H1 (cell line): ENCODE measurements around the gene DOP1B. TPM values are rescaled to one million over a fixed set of nuclear protein-coding genes. Genes with fewer than 3 reads are reported as not detected.

Source experiments
- CTCF ChIA-PET: fragments of 300-600 bp; sonication (Branson Sonifier 250); formaldehyde crosslinking; loops from one replicate; lab custom pipeline; 2021; ENCODE audit not compliant: partially characterized antibody; lab: Charles Lee
- POLR2A ChIA-PET: fragments of 300-600 bp; sonication (Branson Sonifier 250); formaldehyde crosslinking; loops from one replicate; lab custom pipeline; 2021; ENCODE audit warnings: inconsistent platforms; ENCODE audit not compliant: partially characterized antibody; lab: Charles Lee
- DNase-seq, 2 experiments: peaks; one replicate each; pipeline versions ENCODE4 v3.0.0 to v3.0.0-alpha.2; 2010 to 2022; ENCODE audit warnings: low spot score in 2 of 2, low read depth in 1 of 2, mixed read lengths in 1 of 2
- FAIRE-seq: peaks from 2 replicates; lab custom pipeline; 2011; peaks lifted over from hg19 to GRCh38; lab: Jason Lieb, UNC
- H2AFZ ChIP-seq: 2 replicates; pipeline ENCODE4 v1.8.1; 2012; ENCODE audit warnings: low read length, inconsistent platforms
- H2AK5ac ChIP-seq: 2 replicates; pipeline ENCODE4 v1.6.1; 2013; ENCODE audit warnings: low read depth, low read length
- H2BK120ac ChIP-seq: replicated peaks from 2 replicates; pipeline ENCODE3; 2013; ENCODE audit warnings: low read depth, low read length, inconsistent platforms
- H2BK12ac ChIP-seq: 2 replicates; pipeline ENCODE4 v1.6.1; 2013; ENCODE audit warnings: low read depth, low read length
- H2BK15ac ChIP-seq: 2 replicates; pipeline ENCODE4 v1.6.1; 2013; ENCODE audit warnings: low read length
- H2BK20ac ChIP-seq: 2 replicates; pipeline ENCODE4 v1.6.1; 2013; ENCODE audit warnings: low read length
- H2BK5ac ChIP-seq: 2 replicates; pipeline ENCODE4 v1.6.1; 2013; ENCODE audit warnings: low read depth, low read length
- H3K14ac ChIP-seq: 2 replicates; pipeline ENCODE4 v1.6.1; 2013; ENCODE audit warnings: inconsistent platforms; ENCODE audit not compliant: insufficient read length
- H3K18ac ChIP-seq: 2 replicates; pipeline ENCODE4 v1.6.1; 2013; ENCODE audit warnings: low read length; ENCODE audit errors: extremely low read depth
- H3K23ac ChIP-seq: 2 replicates; pipeline ENCODE4 v1.6.1; 2013; ENCODE audit warnings: inconsistent platforms; ENCODE audit not compliant: insufficient read length
- H3K23me2 ChIP-seq: 2 replicates; pipeline ENCODE4 v1.6.1; 2013; ENCODE audit warnings: low read depth, low read length
- H3K27ac ChIP-seq: 2 replicates; pipeline ENCODE4 v1.6.1; 2011; ENCODE audit warnings: low read depth, low read length, inconsistent platforms
- H3K27me3 ChIP-seq, 4 experiments: replicated peaks in 1 of 4; 1 replicate in 1 of 4; 2 replicates in 3 of 4; pipeline versions ENCODE4 v1.6.1 to v1.8.1; 2011 to 2013; ENCODE audit warnings: low read length in 3 of 4, mild to moderate bottlenecking in 3 of 4, inconsistent platforms in 2 of 4, mixed read lengths in 2 of 4, moderate library complexity in 1 of 4; ENCODE audit not compliant: control insufficient read depth in 3 of 4, insufficient read depth in 3 of 4; ENCODE audit errors: extremely low read depth in 1 of 4
- H3K36me3 ChIP-seq, 4 experiments: 2 replicates each; pipeline versions ENCODE4 v1.6.1 to v1.8.1; 2011 to 2013; ENCODE audit warnings: mild to moderate bottlenecking in 4 of 4, low read length in 3 of 4, moderate library complexity in 2 of 4, control low read depth in 1 of 4, inconsistent platforms in 1 of 4; ENCODE audit not compliant: insufficient read depth in 4 of 4, control insufficient read depth in 2 of 4
- H3K4ac ChIP-seq: replicated peaks from 2 replicates; pipeline ENCODE3; 2013; ENCODE audit warnings: low read length, low read depth, mixed read lengths, inconsistent platforms; ENCODE audit not compliant: insufficient read length
- H3K4me1 ChIP-seq, 4 experiments: replicated peaks in 1 of 4; 1 replicate in 1 of 4; 2 replicates in 3 of 4; pipeline versions ENCODE4 v1.6.1 to v1.8.1; 2011 to 2013; ENCODE audit warnings: low read length in 3 of 4, inconsistent platforms in 2 of 4, mixed read lengths in 1 of 4; ENCODE audit not compliant: insufficient read depth in 4 of 4, control insufficient read depth in 3 of 4
- H3K4me2 ChIP-seq, 2 experiments: 2 replicates each; pipeline versions ENCODE4 v1.6.1 to v1.8.1; 2011 to 2013; ENCODE audit warnings: low read depth in 2 of 2, low read length in 2 of 2, control low read depth in 1 of 2, inconsistent platforms in 1 of 2, mild to moderate bottlenecking in 1 of 2; ENCODE audit not compliant: insufficient read depth in 1 of 2
- H3K4me3 ChIP-seq, 4 experiments: fragments of 200-600, 300-600 bp in 1 of 4; sonication (generic), shearing (Covaris generic), sonication (Bioruptor Twin) in 1 of 4; 2 replicates each; pipeline versions ENCODE4 v1.5.1 to v1.8.1; 2011 to 2016; ENCODE audit warnings: low read length in 4 of 4, low read depth in 3 of 4, control low read depth in 2 of 4, inconsistent platforms in 2 of 4, mild to moderate bottlenecking in 2 of 4, mixed read lengths in 1 of 4, moderate library complexity in 1 of 4; ENCODE audit not compliant: insufficient read depth in 2 of 4; ENCODE audit errors: extremely low read depth in 1 of 4
- H3K56ac ChIP-seq: replicated peaks from 2 replicates; pipeline ENCODE3; 2013; ENCODE audit warnings: low read depth, mild to moderate bottlenecking, mixed read lengths, low read length, inconsistent platforms; ENCODE audit not compliant: insufficient read length
- H3K79me1 ChIP-seq: 2 replicates; pipeline ENCODE4 v1.6.1; 2013; ENCODE audit warnings: low read depth, low read length, control low read depth
- H3K79me2 ChIP-seq, 2 experiments: 2 replicates each; pipeline versions ENCODE4 v1.6.1 to v1.8.1; 2012 to 2013; ENCODE audit warnings: low read length in 2 of 2, mild to moderate bottlenecking in 2 of 2, inconsistent platforms in 1 of 2; ENCODE audit not compliant: insufficient read depth in 2 of 2, control insufficient read depth in 1 of 2
- H3K9ac ChIP-seq, 4 experiments: replicated peaks in 1 of 4; 1 replicate in 1 of 4; 2 replicates in 3 of 4; pipeline versions ENCODE4 v1.6.1 to v1.8.1; 2011 to 2013; ENCODE audit warnings: low read depth in 3 of 4, low read length in 3 of 4, control low read depth in 2 of 4, mild to moderate bottlenecking in 2 of 4, moderate library complexity in 2 of 4, inconsistent platforms in 1 of 4; ENCODE audit errors: extremely low read depth in 1 of 4
- H3K9me3 ChIP-seq, 2 experiments: 2 replicates each; pipeline versions ENCODE4 v1.6.1 to v1.8.1; 2012 to 2013; ENCODE audit warnings: mild to moderate bottlenecking in 2 of 2, moderate library complexity in 2 of 2, control low read depth in 1 of 2, inconsistent platforms in 1 of 2, low read depth in 1 of 2, low read length in 1 of 2, mixed read lengths in 1 of 2; ENCODE audit not compliant: insufficient read depth in 2 of 2
- H4K20me1 ChIP-seq, 2 experiments: replicated peaks in 1 of 2; 2 replicates each; pipeline versions ENCODE3 to v1.8.1; 2011 to 2013; ENCODE audit warnings: inconsistent platforms in 2 of 2, low read length in 2 of 2, mild to moderate bottlenecking in 1 of 2; ENCODE audit not compliant: insufficient read depth in 2 of 2, control insufficient read depth in 1 of 2
- H4K5ac ChIP-seq: 2 replicates; pipeline ENCODE4 v1.6.1; 2013; ENCODE audit warnings: low read length, low read depth, mixed read lengths, inconsistent platforms; ENCODE audit not compliant: insufficient read length
- H4K8ac ChIP-seq: 2 replicates; pipeline ENCODE4 v1.8.0; 2013; ENCODE audit warnings: mild to moderate bottlenecking, moderate library complexity, low read length, inconsistent platforms; ENCODE audit not compliant: insufficient read depth; ENCODE audit errors: extremely low read depth
- H4K91ac ChIP-seq: replicated peaks from 2 replicates; pipeline ENCODE3; 2013; ENCODE audit warnings: low read length, mixed read lengths, inconsistent platforms; ENCODE audit not compliant: insufficient read length
- CTBP2 ChIP-seq: IDR thresholded peaks from 2 replicates; pipeline ENCODE4 v1.7.0; 2011; ENCODE audit warnings: borderline replicate concordance, mild to moderate bottlenecking, moderate library complexity, mixed read lengths, low read length; ENCODE audit not compliant: insufficient read depth, insufficient read length
- KDM4A ChIP-seq: IDR thresholded peaks from one replicate; pipeline ENCODE4 v1.7.1; 2012; ENCODE audit warnings: low read depth, mild to moderate bottlenecking, moderate library complexity, low read length, inconsistent platforms; ENCODE audit not compliant: severe bottlenecking
- POLR2A ChIP-seq, 2 experiments: IDR thresholded peaks; 1 replicate in 1 of 2; 2 replicates in 1 of 2; pipeline ENCODE4 v1.6.1; 2011; ENCODE audit warnings: low read depth in 2 of 2, low read length in 2 of 2, mild to moderate bottlenecking in 2 of 2; ENCODE audit errors: control extremely low read depth in 1 of 2
- RBBP5 ChIP-seq: IDR thresholded peaks from 2 replicates; pipeline ENCODE4 v1.7.1; 2012; ENCODE audit warnings: low read depth, mild to moderate bottlenecking, inconsistent platforms, low read length, moderate library complexity, borderline replicate concordance
- SIN3A ChIP-seq, 2 experiments: IDR thresholded peaks in 1 of 2; conservative IDR thresholded peaks in 1 of 2; 2 replicates each; pipeline ENCODE4 v1.6.1; 2011 to 2012; ENCODE audit warnings: low read length in 2 of 2, improper control_type of control experiment in 1 of 2, low read depth in 1 of 2, mild to moderate bottlenecking in 1 of 2
- TAF1 ChIP-seq: IDR thresholded peaks from 2 replicates; pipeline ENCODE4 v1.6.1; 2011; ENCODE audit warnings: mild to moderate bottlenecking, low read depth, low read length
- TAF7 ChIP-seq: optimal IDR thresholded peaks from 2 replicates; pipeline ENCODE3; 2011; ENCODE audit warnings: low read depth, mild to moderate bottlenecking, inconsistent platforms, low read length, moderate library complexity, borderline replicate concordance
- WGBS, 2 experiments: shearing (Covaris generic) in 1 of 2; methylation state at CpG; one replicate each; pipeline versions ENCODE4 v1.1.6 to v1.1.7; 2013 to 2015; ENCODE audit warnings: low lambda C conversion rate in 2 of 2, mixed read lengths in 2 of 2, inconsistent platforms in 1 of 2, low coverage in 1 of 2, missing lambda C conversion rate in 1 of 2; ENCODE audit not compliant: insufficient replicate concordance in 2 of 2, insufficient coverage in 1 of 2, insufficient read length in 1 of 2; ENCODE audit errors: extremely low coverage in 1 of 2, missing lambda C conversion rate in 1 of 2; 5-methylcytosine and 5-hydroxymethylcytosine counted together
- polyA plus RNA-seq, 7 experiments: library from polyadenylated mRNA; depleted of rRNA in 3 of 7; stranded (reverse) in 5 of 7; unstranded in 2 of 7; fragments of >200 nt in 5 of 7; fragments of 200-250 nt in 2 of 7; gene quantifications; 1 replicate in 5 of 7; 2 replicates in 1 of 7; 4 replicates in 1 of 7; pipeline versions ENCODE4 v1.2.1 to v1.2.3, GENCODE V29; 2011 to 2013; ENCODE audit warnings: missing spikeins in 2 of 7, mixed read lengths in 2 of 7
- total RNA-seq: library from RNA; stranded (reverse); fragmentation: NEBNext Ultra II Directional; extraction: Animal tissue kit (Norgen Biotek cat#: 25700); gene quantifications from 2 replicates; pipeline ENCODE4 v1.2.1, GENCODE V29; 2021
- TF ChIP-seq, protein P1 (sequence below), 3 experiments: IDR thresholded peaks; 1 replicate in 2 of 3; 2 replicates in 1 of 3; pipeline versions ENCODE4 v1.5.1 to v1.6.1; 2011; ENCODE audit warnings: low read length in 3 of 3, mild to moderate bottlenecking in 3 of 3, inconsistent platforms in 2 of 3, low read depth in 1 of 3, moderate library complexity in 1 of 3; ENCODE audit not compliant: insufficient read depth in 1 of 3; ENCODE audit errors: control extremely low read depth in 1 of 3

DOP1B gene
- total and polyA plus RNA-seq, 2 of the 8 experiments (the other 6 are each of a cell fraction or from before 2014, with no cell fraction given): 2.8 to 9.9 TPM

- Histone ChIP-seq H2BK20ac (no peak overlapping the region), H3K23me2 (peaks cover 7% of the 10 kb centered on the region)
- CTCF ChIA-PET: interaction anchor here (0.7 to 7.6 kb wide), 8 partner anchors 8 to 176 kb away, joined by 3 to 107 read pairs (median 4); no protein-coding TSS in a partner anchor
- TF ChIP-seq KDM4A (peak; percentile 80), TAF1 (peak; percentile 93), RBBP5 (0 out of 2 replicates have a peak, but pooled peaks have one; percentile 30), SIN3A (conservative IDR thresholded peaks at IDR 0.05 in 1 of 2, IDR thresholded peaks at IDR 0.05 in 1 of 2; ENCODE audit: low read depth in 1 of 2, low read length in 2 of 2) (peak in 1 of 2 experiments; percentile 55; a peak in 1 of 4 replicates), CTBP2 (no peak), TAF7 (peak; percentile 92), POLR2A (IDR thresholded peaks at IDR 0.05; ENCODE audit: control extremely low read depth in 1 of 2, low read depth in 2 of 2, low read length in 2 of 2) (peak; percentile 85 to 93)
- TF ChIP-seq, protein P1, sequence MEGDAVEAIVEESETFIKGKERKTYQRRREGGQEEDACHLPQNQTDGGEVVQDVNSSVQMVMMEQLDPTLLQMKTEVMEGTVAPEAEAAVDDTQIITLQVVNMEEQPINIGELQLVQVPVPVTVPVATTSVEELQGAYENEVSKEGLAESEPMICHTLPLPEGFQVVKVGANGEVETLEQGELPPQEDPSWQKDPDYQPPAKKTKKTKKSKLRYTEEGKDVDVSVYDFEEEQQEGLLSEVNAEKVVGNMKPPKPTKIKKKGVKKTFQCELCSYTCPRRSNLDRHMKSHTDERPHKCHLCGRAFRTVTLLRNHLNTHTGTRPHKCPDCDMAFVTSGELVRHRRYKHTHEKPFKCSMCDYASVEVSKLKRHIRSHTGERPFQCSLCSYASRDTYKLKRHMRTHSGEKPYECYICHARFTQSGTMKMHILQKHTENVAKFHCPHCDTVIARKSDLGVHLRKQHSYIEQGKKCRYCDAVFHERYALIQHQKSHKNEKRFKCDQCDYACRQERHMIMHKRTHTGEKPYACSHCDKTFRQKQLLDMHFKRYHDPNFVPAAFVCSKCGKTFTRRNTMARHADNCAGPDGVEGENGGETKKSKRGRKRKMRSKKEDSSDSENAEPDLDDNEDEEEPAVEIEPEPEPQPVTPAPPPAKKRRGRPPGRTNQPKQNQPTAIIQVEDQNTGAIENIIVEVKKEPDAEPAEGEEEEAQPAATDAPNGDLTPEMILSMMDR (IDR thresholded peaks at IDR 0.05; ENCODE audit: control extremely low read depth in 1 of 3, insufficient read depth in 1 of 3, low read depth in 1 of 3, low read length in 3 of 3): no peak
These were observed 853 bp upstream of the DOP1B start for GRCh38 chr21:36155603-36156338.

More at GRCh38 chr21:36155603-36156338, 853 bp upstream of the DOP1B start:
- H4K8ac ChIP-seq: peak overlapping the region; percentile 85; the same call in 1 of the 2 replicates
- no peak overlapping the region for H2BK15ac ChIP-seq
- peak overlapping the region; percentile 23 to 72 (median 61) for H3K4me3 ChIP-seq
- H3K56ac ChIP-seq: no peak overlapping the region
- peak overlapping the region; percentile 76; the same call in 1 of the 2 replicates for H2AFZ ChIP-seq
- 10% methylated on average over 44 of the region's 53 CpGs; no CpG with 5 or more reads in 1 of the 2 experiments for WGBS, 2 experiments
- no peak overlapping the region for H2BK5ac ChIP-seq
- no peak overlapping the region for H3K23ac ChIP-seq
- H3K9ac ChIP-seq: peak overlapping the region in 2 of 4 experiments; percentile 42 to 75; a peak in 5 of 7 replicates
- H3K27ac ChIP-seq: no peak overlapping the region
- peak overlapping the region; percentile 72 to 99 for H3K4me2 ChIP-seq
- no peak overlapping the region for H2AK5ac ChIP-seq
- no peak overlapping the region for H4K91ac ChIP-seq
- no peak for FAIRE-seq
- H3K27me3 ChIP-seq: peaks cover 5 to 21% (median 12%) of the 10 kb centered on the region in 4 experiments; a peak in 6 of 7 replicates
- no peak overlapping the region for H4K5ac ChIP-seq
- POLR2A ChIA-PET: interaction anchor here (0.6 to 1.7 kb wide), 9 partner anchors 8 to 1381 kb away, joined by 3 to 5 read pairs (median 3); partner anchors contain the start of genes CHAF1B and MORC3
- no peak overlapping the region for H3K14ac ChIP-seq
- H2BK120ac ChIP-seq: no peak overlapping the region
- H4K20me1 ChIP-seq: peaks cover 0 to 4% of the 10 kb centered on the region in 2 experiments
- no peak overlapping the region for H3K4ac ChIP-seq
- DNase-seq: peak in 1 of 2 experiments; percentile 64
- no peaks in the 10 kb centered on the region for H3K79me2 ChIP-seq
- H3K9me3 ChIP-seq: no peaks in the 10 kb centered on the region
- no peak overlapping the region for H2BK12ac ChIP-seq
- H3K79me1 ChIP-seq: no peaks in the 10 kb centered on the region
- H3K4me1 ChIP-seq: peaks cover 0 to 5% (median 2%) of the 10 kb centered on the region in 4 experiments; a peak in 5 of 7 replicates
- H3K36me3 ChIP-seq: no peaks in the 10 kb centered on the region
- H3K18ac ChIP-seq: no peak overlapping the region
